CD14-positive monocyte (primary cell): ENCODE data around the gene GTF2IRD2. TPM values are rescaled to one million over a fixed set of nuclear protein-coding genes. Genes with fewer than 3 reads are reported as not detected.
"Not testable (repeated sequence)": the region's sequence is repeated elsewhere in the genome, so short reads cannot be mapped to it uniquely, and the experiment has no call there.

ENCODE experiments used
- DNase-seq, 3 donors: peaks; one replicate each; pipeline ENCODE4 v3.0.0-alpha.2; 2011 to 2022
- H2AFZ ChIP-seq: 2 replicates; pipeline ENCODE4 v1.6.0; 2012; ENCODE audit warnings: mild to moderate bottlenecking, low read depth, low read length, inconsistent platforms; ENCODE audit not compliant: insufficient read depth, poor library complexity, severe bottlenecking
- H3K27ac ChIP-seq, 2 donors: 1 replicate in 1 of 2; 2 replicates in 1 of 2; pipeline ENCODE4 v1.5.1; 2012 to 2013; ENCODE audit warnings: low read length in 2 of 2, control low read depth in 1 of 2, inconsistent platforms in 1 of 2, low read depth in 1 of 2, mild to moderate bottlenecking in 1 of 2
- H3K27me3 ChIP-seq, 2 donors: one replicate each; pipeline versions ENCODE4 v1.6.0 to v1.6.1; 2011 to 2013; ENCODE audit warnings: low read length in 2 of 2; ENCODE audit not compliant: control insufficient read depth in 2 of 2, insufficient read depth in 2 of 2
- H3K36me3 ChIP-seq, 2 donors: replicated peaks in 1 of 2; 1 replicate in 1 of 2; 2 replicates in 1 of 2; pipeline versions ENCODE4 v1.5.1 to v1.6.1; 2012 to 2013; ENCODE audit warnings: low read length in 2 of 2, control low read depth in 1 of 2, inconsistent platforms in 1 of 2, mild to moderate bottlenecking in 1 of 2; ENCODE audit not compliant: insufficient read depth in 2 of 2, control insufficient read depth in 1 of 2
- H3K4me1 ChIP-seq, 2 donors: 1 replicate in 1 of 2; 2 replicates in 1 of 2; pipeline versions ENCODE4 v1.5.1 to v1.6.1; 2012 to 2013; ENCODE audit warnings: low read length in 2 of 2, control low read depth in 1 of 2, inconsistent platforms in 1 of 2, mild to moderate bottlenecking in 1 of 2, moderate library complexity in 1 of 2; ENCODE audit not compliant: insufficient read depth in 2 of 2, control insufficient read depth in 1 of 2
- H3K4me2 ChIP-seq: replicated peaks from 2 replicates; pipeline ENCODE3; 2012; ENCODE audit warnings: low read length, moderate library complexity, mild to moderate bottlenecking; ENCODE audit not compliant: poor library complexity, severe bottlenecking; ENCODE audit errors: extremely low read depth
- H3K4me3 ChIP-seq, 3 experiments: fragments of 200-600 bp in 1 of 3; sonication (generic) in 1 of 3; replicated peaks in 1 of 3; 1 replicate in 2 of 3; 2 replicates in 1 of 3; pipeline ENCODE4 v1.5.1; 2011 to 2013; ENCODE audit warnings: low read length in 3 of 3, mild to moderate bottlenecking in 3 of 3, control low read depth in 2 of 3, low read depth in 2 of 3, inconsistent platforms in 1 of 3, moderate library complexity in 1 of 3
- H3K79me2 ChIP-seq: 2 replicates; pipeline ENCODE4 v1.6.0; 2012; ENCODE audit warnings: mild to moderate bottlenecking, control low read depth, inconsistent platforms, low read length, moderate library complexity; ENCODE audit not compliant: insufficient read depth
- H3K9ac ChIP-seq: 2 replicates; pipeline ENCODE4 v1.6.0; 2017; ENCODE audit warnings: low read length, mild to moderate bottlenecking; ENCODE audit not compliant: insufficient read depth, poor library complexity, severe bottlenecking
- H3K9me3 ChIP-seq, 2 donors: replicated peaks in 1 of 2; 1 replicate in 1 of 2; 2 replicates in 1 of 2; pipeline versions ENCODE4 v1.5.1 to v1.6.1; 2012 to 2013; ENCODE audit warnings: low read length in 2 of 2, control low read depth in 1 of 2; ENCODE audit not compliant: control insufficient read depth in 1 of 2, insufficient read depth in 1 of 2
- H4K20me1 ChIP-seq: 2 replicates; pipeline ENCODE4 v1.6.0; 2012; ENCODE audit warnings: mild to moderate bottlenecking, low read length, control low read depth, moderate library complexity; ENCODE audit not compliant: insufficient read depth
- H3K27ac Mint-ChIP-seq, 7 donors: one replicate each; pipeline ENCODE4 v1.8.0; 2020; ENCODE audit warnings: mild to moderate bottlenecking in 7 of 7, mixed read lengths in 7 of 7, moderate library complexity in 6 of 7, inconsistent platforms in 2 of 7
- H3K27me3 Mint-ChIP-seq, 3 donors: one replicate each; pipeline ENCODE4 v1.8.0; 2021 to 2022; ENCODE audit warnings: low read depth in 3 of 3, mild to moderate bottlenecking in 3 of 3, mixed read lengths in 3 of 3, moderate library complexity in 3 of 3, inconsistent platforms in 1 of 3
- H3K36me3 Mint-ChIP-seq, 2 donors: one replicate each; pipeline ENCODE4 v1.8.0; 2020; ENCODE audit warnings: mixed read lengths in 2 of 2, inconsistent platforms in 1 of 2, mild to moderate bottlenecking in 1 of 2
- H3K4me1 Mint-ChIP-seq: one replicate; pipeline ENCODE4 v1.8.0; 2020; ENCODE audit warnings: mild to moderate bottlenecking, mixed read lengths
- H3K4me3 Mint-ChIP-seq, 2 donors: one replicate each; pipeline ENCODE4 v1.8.0; 2020; ENCODE audit warnings: mild to moderate bottlenecking in 2 of 2, mixed read lengths in 2 of 2, moderate library complexity in 1 of 2
- H3K9me3 Mint-ChIP-seq, 7 donors: one replicate each; pipeline ENCODE4 v1.8.0; 2020 to 2022; ENCODE audit warnings: mixed read lengths in 7 of 7, mild to moderate bottlenecking in 6 of 7, moderate library complexity in 6 of 7, inconsistent platforms in 2 of 7
- WGBS: methylation state at CpG from one replicate; pipeline ENCODE4 v1.1.5; 2013; ENCODE audit warnings: missing lambda C conversion rate; ENCODE audit not compliant: insufficient coverage; 5-methylcytosine and 5-hydroxymethylcytosine counted together
- intact Hi-C, 2 donors: fragments of 100-400 bp; cut with micrococcal nuclease; formaldehyde crosslinking; loops; one replicate each; pipeline versions ENCODE4 v1.15.0 to v1.15.1; 2023
- polyA minus RNA-seq: library from RNA; depleted of rRNA, polyadenylated mRNA; stranded (reverse); fragments of >200 nt; gene quantifications from 2 replicates; pipeline ENCODE4 v1.2.3, GENCODE V29; 2012
- polyA plus RNA-seq, 3 donors: library from polyadenylated mRNA; depleted of rRNA in 1 of 3; unstranded in 2 of 3; stranded (reverse) in 1 of 3; fragments of 300-500 nt in 2 of 3; fragments of >200 nt in 1 of 3; fragmentation: Illumina TruSeq in 2 of 3; gene quantifications; 1 replicate in 2 of 3; 2 replicates in 1 of 3; pipeline ENCODE4 v1.2.3, GENCODE V29; 2012 to 2021
- total RNA-seq, 12 experiments: library from RNA in 1 of 12; stranded (reverse) in 1 of 12; fragments of 120-200 nt in 1 of 12; gene quantifications; one replicate each; pipeline ENCODE4 v1.2.4 and lab custom pipeline; 2013 to 2026; ENCODE audit warnings: mixed read lengths in 6 of 12, inconsistent platforms in 1 of 12

Gene GTF2IRD2
- 11.2 TPM for total RNA-seq (2013)
- polyA plus RNA-seq (10 to 100 TPM in 2 of 3 donors, 1 to 10 TPM in 1; 7.3 to 12.7 (median 11.3) TPM), polyA minus RNA-seq (2.8 and 4.7 TPM in 2 replicates), total RNA-seq (lab: John Stamatoyannopoulos, UW) (0.06 to 1.9 (median 0.65) reads per million in 11 experiments)

DNA sequence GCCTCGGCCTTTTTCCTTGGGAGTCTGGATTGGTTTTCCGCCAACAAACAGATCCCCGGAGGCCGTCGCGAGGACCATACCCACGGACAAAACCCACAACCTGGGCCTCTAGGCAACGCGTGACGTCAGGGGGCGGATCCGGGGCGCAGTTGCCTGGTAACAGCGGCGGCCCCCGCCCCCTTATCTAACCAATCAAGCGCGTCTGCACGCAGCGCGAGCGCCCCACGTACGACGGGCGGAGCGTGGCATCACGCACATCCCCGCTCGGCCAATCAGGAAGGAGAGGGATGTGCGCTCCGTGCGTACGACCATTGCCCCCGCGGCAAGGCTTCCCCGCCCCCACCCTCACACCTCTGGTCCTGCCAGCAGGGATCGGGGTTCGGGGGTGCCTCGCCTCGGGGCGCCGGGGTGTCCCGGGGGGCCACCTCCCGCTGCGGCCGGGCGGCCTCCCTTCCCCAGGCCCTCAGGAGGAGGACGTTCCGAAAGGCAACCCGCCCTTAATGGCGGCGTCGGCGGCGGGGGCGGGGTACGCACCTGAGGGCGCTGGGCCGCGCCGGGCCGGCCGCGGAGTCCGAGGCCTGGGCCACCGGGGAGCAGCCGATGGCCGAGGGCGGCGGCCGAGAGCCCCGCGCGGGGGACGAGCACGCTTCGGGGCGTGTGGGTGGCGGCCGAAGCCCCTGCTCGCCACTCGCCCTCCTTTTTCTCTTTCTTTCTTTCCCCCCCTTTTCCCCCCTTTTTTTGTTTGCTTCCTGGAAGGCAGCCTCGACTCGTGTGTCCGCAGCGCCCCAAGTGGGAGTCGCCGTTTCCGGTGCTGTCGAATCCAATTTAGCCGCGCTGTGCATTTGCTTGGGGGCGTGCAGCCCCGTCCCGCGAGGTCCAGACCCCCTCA, at the start of gene GTF2IRD2:
GTF2IRD2 (minus strand) TSS at position 773 of the 889 bp plus-strand sequence. CDS start 15,227 bp downstream, outside the sequence.
- intact Hi-C loops, H3K4me2 ChIP-seq, H3K4me1 ChIP-seq, H3K27me3 ChIP-seq, H3K27ac ChIP-seq, H4K20me1 ChIP-seq, H3K4me1 Mint-ChIP-seq, H3K9me3 ChIP-seq, H3K36me3 Mint-ChIP-seq, H3K27me3 Mint-ChIP-seq, H3K36me3 ChIP-seq, H3K9me3 Mint-ChIP-seq, H2AFZ ChIP-seq, H3K79me2 ChIP-seq: not testable (repeated sequence)
- H3K4me3 Mint-ChIP-seq = peak within 1 kb of the TSS; percentile 74 to 81
- peak within 1 kb of the TSS; percentile 42 to 88 (median 75) for H3K27ac Mint-ChIP-seq
- Histone ChIP-seq H3K4me3 (peak within 1 kb of the TSS in 1 of 3 experiments; percentile 39), H3K9ac (peak within 1 kb of the TSS; percentile 46)
- DNase-seq = peak in 1 of 3 donors; percentile 4
- WGBS = no CpG with 5 or more reads among the region's 97 CpGs

DNA sequence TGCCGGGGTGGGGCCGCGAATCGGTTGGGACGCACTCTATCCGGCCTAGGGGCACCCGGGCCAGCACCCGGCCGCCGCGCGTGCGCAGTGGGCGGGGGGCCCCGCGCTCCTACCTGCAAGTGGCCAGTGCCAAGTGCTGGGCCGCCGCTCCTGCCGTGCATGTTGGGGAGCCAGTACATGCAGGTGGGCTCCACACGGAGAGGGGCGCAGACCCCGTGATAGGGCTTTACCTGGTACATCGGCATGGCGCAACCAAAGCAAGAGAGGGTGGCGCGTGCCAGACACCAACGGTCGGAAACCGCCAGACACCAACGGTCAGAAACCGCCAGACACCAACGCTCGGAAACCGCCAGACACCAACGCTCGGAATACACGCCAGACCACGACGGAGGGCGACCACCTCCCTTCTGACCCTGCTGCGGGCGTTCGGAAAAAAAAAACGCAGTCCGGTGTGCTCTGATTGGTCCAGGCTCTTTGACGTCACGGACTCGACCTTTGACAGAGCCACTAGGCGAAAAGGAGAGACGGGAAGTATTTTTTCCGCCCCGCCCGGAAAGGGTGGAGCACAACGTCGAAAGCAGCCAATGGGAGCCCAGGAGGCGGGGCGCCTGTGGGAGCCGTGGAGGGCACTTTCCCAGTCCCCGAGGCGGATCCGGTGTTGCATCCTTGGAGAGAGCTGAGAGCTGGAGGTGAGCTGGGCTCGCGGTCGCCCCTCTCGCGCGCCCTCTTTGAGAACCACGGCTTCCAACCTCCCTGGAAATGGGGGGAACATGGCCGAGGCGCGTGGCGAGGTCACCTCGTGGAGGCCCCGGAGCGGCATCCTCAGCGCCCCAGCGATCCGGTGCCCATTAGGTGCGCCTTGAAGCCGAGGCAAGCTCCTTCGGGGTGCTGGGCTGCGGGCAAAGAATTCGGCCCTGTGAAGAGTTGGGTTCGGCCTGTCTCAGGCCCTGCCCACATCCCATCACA, 39.0 kb upstream of the GTF2IRD2 start:
- H4K20me1 ChIP-seq, H3K9me3 ChIP-seq, H3K9me3 Mint-ChIP-seq, H3K4me1 Mint-ChIP-seq, H3K4me1 ChIP-seq, H3K36me3 Mint-ChIP-seq, H3K79me2 ChIP-seq, H3K36me3 ChIP-seq, H3K27me3 Mint-ChIP-seq, H3K27me3 ChIP-seq, H3K4me2 ChIP-seq, intact Hi-C loops: not testable (repeated sequence)
- Histone ChIP-seq H2AFZ (peak overlapping the region; percentile 46), H3K27ac (peak overlapping the region; percentile 38 to 72), H3K9ac (peak overlapping the region; percentile 67), H3K4me3 (peak overlapping the region; percentile 54 to 95 (median 71))
- H3K4me3 Mint-ChIP-seq = peak overlapping the region; percentile 77
- peak; percentile 49 to 63 (median 61) for DNase-seq
- WGBS = 0% methylated on average over 23 of the region's 84 CpGs
- H3K27ac Mint-ChIP-seq = peak overlapping the region; percentile 73 to 94 (median 83)

DNA sequence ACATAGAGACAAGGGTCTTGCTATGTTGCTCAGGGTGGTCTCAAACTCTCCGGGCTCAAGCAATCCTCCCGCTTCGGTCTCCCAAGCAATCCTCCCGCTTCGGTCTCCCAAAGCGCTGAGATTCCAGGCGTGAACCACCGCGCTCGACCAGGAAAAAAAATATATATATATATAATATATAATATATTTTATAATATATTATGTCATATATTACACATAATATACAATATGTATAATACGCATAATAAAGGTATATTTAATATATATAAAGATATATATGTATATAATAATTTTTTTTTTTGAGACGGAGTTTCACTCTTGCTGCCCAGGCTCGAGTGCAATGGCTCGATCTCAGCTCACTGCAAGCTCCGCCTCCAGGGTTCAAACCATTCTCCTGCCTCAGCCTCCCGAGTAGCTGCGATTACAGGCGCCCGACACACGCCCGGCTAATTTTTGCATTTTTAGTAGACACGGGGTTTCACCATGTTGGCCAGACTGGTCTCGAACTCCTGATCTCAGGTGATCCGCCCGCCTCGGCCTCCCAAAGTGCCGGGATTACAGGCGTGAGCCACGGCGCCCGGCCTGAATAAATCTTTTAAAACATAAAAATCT, 38.2 kb upstream of the GTF2IRD2 start:
- H4K20me1 ChIP-seq, H3K9me3 Mint-ChIP-seq, H3K4me3 Mint-ChIP-seq, H3K4me1 ChIP-seq, H2AFZ ChIP-seq, H3K27ac Mint-ChIP-seq, H3K36me3 ChIP-seq, H3K9me3 ChIP-seq, H3K27me3 ChIP-seq, H3K4me2 ChIP-seq, H3K4me1 Mint-ChIP-seq, H3K27ac ChIP-seq, DNase-seq, H3K79me2 ChIP-seq, H3K27me3 Mint-ChIP-seq, H3K4me3 ChIP-seq, H3K36me3 Mint-ChIP-seq, intact Hi-C loops: not testable (repeated sequence)
- peak overlapping the region; percentile 67 for H3K9ac ChIP-seq
- no CpG with 5 or more reads among the region's 31 CpGs for WGBS

DNA sequence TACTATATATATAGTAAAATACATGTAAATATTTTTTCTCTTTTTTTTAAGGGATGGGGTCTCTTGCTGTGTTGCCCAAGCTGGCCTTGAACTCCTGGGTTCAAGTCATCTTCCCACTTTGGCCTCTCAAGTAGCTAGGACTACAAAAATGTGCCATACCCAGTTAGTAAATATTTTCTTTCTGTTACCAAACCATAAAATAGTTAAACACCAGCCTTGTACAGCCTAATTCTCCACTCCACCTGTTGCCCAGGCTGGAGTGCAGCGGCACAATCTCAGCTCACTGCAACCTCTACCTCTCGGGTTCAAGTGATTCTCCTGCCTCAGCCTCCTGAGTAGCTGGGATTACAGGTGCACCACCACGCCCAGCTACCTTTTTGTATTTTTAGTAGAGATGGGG, 33.9 kb upstream of the GTF2IRD2 start:
- H3K27ac Mint-ChIP-seq, intact Hi-C loops: not testable (repeated sequence)
- no CpG with 5 or more reads among the region's 3 CpGs for WGBS

More for the DNA sequence above, 33.9 kb upstream of the GTF2IRD2 start:
- H3K27ac ChIP-seq, H3K27me3 Mint-ChIP-seq, H3K27me3 ChIP-seq, H3K4me1 Mint-ChIP-seq, H3K36me3 ChIP-seq, H4K20me1 ChIP-seq, H2AFZ ChIP-seq, H3K9me3 Mint-ChIP-seq, H3K4me3 Mint-ChIP-seq, H3K4me2 ChIP-seq, H3K9ac ChIP-seq, H3K4me3 ChIP-seq, H3K4me1 ChIP-seq, H3K79me2 ChIP-seq, DNase-seq, H3K9me3 ChIP-seq: not testable (repeated sequence)
- H3K36me3 Mint-ChIP-seq = peaks cover 11 to 21% of the 10 kb centered on the region in 2 donors
